Gastrocnemius medialis (tissue), 4 donors: ENCODE results near the gene NPTXR.

Source experiments
- CTCF ChIP-seq, 5 experiments: fragments of 450-650 bp in 3 of 5; fragments of 200-600 bp in 2 of 5; sonication (generic) in 2 of 5; IDR thresholded peaks in 4 of 5; conservative IDR thresholded peaks in 1 of 5; 1 replicate in 4 of 5; 2 replicates in 1 of 5; pipeline ENCODE4 v1.5.1; 2016 to 2019; ENCODE audit warnings: antibody characterized with exemption in 5 of 5, mild to moderate bottlenecking in 3 of 5, moderate library complexity in 3 of 5
- POLR2A ChIP-seq, 2 donors: fragments of 450-650 bp; IDR thresholded peaks; one replicate each; pipeline ENCODE4 v1.6.1; 2017; ENCODE audit warnings: antibody characterized with exemption in 2 of 2, mild to moderate bottlenecking in 2 of 2, moderate library complexity in 2 of 2

- TF ChIP-seq POLR2A (IDR thresholded peaks at IDR 0.05), result no peak
- TF ChIP-seq CTCF (IDR thresholded peaks at IDR 0.05 in 4 of 5, conservative IDR thresholded peaks at IDR 0.05 in 1 of 5), result no peak
Observed at GRCh38 chr22:38840129-38840528, 3.7 kb downstream of the NPTXR start.
